HG02623 (cell line): ENCODE results near the gene ALDH4A1.
"Not testable (repeated sequence)": the region's sequence is repeated elsewhere in the genome, so short reads cannot be mapped to it uniquely, and the experiment has no call there.

Experiments
- ATAC-seq: cut with Tn5 transposase; IDR thresholded peaks from one replicate; pipeline ENCODE4 v1.9.1; 2021; ENCODE audit warnings: moderate library complexity; ENCODE audit not compliant: unreplicated experiment

ALDH4A1 gene

DNA sequence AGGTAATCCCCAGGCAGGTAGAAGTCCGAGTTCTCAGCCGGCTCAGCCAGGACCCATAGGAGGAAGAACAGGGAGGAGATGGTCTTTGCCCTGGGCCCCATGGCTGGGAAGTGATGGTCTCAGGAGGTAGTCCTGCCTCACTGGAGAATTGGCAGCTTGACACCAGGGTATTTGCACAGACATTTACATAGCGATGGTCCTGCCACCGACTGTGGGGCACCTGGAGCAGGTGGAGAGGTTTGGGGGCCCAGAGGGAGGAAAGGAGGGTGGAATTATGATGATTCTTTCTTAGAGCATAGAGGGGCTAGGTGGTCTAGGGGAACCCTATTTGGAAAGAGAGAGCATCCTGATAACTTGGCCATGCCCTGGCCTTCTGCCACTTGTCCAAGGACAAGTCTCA is 42.8 kb downstream of the ALDH4A1 start, which contains the start of gene TAS1R2:
TAS1R2 (minus strand) TSS at position 101 of the 400 bp plus-strand sequence; CDS start at position 101, 0 bp downstream.
- no peak for ATAC-seq

DNA sequence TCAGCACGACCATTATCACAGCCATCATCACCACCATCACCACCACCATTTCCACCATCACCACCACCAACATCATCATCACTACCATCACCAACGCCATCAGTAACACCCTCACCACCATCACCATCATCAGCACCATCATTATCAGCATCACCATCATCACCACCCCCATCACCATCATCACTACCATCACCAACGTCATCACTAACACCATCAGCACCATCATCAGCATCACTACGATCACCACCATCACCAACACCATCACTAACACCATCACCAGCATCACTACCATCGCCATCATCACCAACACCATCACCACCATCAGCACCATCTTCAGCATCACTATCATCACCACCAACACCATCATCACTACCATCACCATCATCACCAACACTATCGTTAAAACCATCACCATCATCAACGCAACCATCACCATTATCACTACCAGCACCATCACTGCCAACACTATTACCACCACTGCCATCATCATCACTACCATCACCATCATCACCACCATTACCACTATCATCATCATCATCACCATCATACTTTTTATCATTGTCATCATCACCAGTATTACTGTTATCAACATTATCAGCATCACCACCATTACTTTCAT is 44.2 kb downstream of the ALDH4A1 start:
- ATAC-seq = no peak

DNA sequence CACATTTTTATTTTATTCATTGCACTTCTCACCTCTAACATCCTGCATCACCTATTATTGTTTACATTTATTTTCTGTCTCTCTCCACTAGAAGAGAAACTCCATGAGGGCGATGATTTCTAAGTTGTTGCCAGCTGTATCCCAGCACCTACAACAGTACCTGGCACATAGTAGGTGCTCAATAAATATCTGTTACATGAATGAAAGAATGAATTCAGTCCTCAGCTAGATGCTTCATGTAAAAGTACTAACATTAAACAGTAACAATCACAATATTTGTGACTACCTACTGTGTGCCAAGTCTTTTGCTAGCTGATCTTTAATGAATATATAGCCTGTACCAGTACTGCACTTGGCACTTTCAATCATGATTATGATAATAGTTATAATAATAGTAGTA is 45.9 kb downstream of the ALDH4A1 start:
- ATAC-seq = no peak

GRCh38 chr1:18855573-18855972 is 46.8 kb downstream of the ALDH4A1 start:
- no peak for ATAC-seq

GRCh38 chr1:18854331-18855025 is 47.9 kb downstream of the ALDH4A1 start:
- no peak for ATAC-seq

DNA sequence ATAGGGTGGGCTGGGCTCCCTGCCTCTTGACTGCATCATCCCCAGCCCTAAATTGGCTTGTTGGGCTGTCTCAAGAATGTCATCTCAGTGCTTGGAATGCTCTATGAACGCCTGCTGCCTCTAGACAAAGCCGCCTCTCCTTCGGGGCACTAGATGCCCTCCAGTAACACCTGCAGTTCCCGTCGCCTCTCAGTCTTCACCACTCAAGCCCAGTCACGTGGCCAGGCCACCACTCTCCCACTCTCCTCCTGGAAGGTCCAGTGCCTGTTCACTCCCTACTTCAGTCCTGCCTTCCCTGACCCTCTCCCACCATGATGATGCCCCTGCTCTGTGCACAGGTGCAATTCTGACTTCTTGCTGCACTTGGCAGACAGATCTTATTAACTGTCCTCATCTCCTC is 49.9 kb downstream of the ALDH4A1 start:
- ATAC-seq = no peak

DNA sequence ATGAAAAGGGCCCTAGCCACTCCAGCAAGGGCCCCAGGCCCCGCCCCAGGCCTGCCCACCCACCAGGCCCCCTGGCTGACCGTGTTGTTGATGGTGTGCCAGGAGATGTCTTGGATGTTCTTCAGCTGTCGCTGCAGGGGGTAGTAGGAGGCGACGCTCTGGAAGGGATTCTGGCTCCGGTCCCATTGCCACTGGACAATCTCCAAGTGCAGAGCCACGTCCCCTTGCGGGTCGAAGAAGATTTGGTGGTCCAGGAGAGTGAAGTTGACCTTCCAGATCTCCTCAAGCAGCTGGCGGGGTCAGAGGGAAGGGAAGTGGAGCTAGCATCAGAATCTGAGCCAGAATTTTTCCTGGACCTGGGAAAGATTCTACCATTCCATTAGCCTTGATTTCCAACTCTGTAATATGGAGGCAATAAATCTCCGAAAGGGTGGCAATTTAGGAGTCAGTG is 53.1 kb downstream of the ALDH4A1 start:
- no peak for ATAC-seq

DNA sequence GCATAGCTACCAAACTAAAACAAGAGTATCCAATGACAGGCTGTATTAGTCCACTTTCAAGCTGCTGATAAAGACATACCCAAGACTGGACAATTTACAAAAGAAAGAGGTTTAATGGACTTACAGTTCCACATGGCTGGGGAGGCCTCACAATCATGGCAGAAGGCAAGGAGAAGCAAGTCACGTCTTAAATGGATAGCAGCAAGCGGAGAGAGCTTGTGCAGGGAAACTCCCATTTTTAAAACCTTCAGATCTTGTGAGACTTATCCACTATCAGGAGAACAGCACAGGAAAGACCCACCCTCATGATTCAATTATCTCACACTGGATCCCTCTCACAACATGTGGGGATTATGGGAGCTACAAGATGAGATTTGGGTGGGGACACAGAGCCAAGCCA is 54.6 kb downstream of the ALDH4A1 start:
- not testable (repeated sequence) for ATAC-seq

- no peak for ATAC-seq
Observed at GRCh38 chr1:18840145-18840544, 62.2 kb downstream of the ALDH4A1 start.

DNA sequence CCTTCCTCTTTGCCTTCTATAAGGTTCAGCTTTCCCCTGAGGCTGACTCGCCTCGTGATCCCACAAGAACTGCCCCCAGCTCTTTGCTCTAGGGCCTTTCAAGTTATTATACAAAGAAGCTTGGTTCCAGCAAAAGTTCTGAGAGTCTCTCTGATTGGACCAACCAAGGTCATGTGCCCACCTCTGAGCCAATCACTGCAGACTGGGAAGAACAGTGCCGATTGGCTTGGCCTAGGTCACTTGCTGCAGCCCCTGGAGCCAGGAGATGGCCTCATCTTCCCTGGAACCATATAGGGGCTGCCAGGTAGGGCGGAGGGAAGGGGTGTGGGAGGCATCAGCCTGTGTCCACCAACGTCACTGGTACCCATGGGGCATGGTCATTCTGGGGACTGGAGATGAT is 65.7 kb downstream of the ALDH4A1 start:
- ATAC-seq = no peak

GRCh38 chr1:18832319-18832718 is 70.0 kb downstream of the ALDH4A1 start:
- not testable (repeated sequence) for ATAC-seq

DNA sequence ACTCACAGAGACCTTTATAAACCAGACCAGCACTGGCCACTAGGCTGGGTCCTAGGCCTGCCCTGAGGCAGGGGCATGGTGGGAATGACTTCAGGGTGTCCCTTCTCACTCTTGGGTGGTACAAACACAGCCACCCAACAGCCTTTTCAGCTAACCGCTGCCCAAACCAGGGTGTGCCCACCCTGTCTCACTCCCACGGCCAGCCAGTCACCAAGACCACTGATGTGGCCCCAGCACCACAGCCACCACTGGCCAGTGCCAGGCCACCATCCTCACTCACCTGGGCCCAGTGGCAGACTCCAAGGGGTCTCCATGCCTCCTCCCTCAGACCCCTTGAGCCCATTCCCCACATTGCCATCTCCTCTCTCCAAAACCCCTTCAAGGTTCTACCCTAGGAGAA is 70.7 kb downstream of the ALDH4A1 start:
- ATAC-seq = no peak

- no peak for ATAC-seq
Observed at GRCh38 chr1:18830596-18830995, 71.8 kb downstream of the ALDH4A1 start.

- ATAC-seq = no peak
Observed at GRCh38 chr1:18829671-18830070, 72.7 kb downstream of the ALDH4A1 start.

DNA sequence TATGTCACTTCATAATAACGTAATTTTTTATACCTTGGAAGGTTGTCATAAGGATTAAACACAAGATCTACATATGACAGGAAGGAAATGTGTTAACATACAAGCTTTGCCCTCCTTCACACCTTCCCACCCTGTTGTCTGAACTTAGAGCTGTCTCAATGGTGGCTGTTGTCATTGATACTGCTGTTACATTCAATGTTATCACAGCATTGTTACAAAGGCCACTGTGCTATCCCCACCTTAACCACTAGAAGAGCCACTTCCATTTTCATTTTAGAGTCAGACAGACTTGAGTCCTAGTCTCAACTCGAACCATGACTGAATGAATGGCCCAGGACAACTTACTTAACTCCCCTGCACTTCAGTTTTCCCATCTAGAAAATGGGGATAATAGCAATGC is 74.1 kb downstream of the ALDH4A1 start:
- ATAC-seq = no peak

DNA sequence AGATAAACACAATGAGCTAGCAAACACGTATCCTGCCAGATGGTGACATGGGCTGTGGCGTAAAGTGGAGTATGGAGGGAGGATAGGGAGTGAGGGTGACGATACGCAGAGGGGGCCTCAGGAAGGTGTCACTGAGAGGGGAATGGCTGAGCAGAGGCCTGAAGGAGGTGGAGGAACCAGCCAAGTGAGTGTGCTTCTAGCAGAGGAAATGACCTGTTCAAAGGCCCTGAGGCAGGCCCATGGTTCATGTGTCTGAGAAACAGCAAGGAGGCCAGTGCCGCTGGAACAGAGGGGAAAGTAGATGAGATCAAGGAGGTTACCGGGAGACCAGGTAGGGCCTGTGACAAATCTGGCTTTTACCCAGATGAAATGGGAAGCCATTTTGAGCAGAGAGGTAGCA is 78.9 kb downstream of the ALDH4A1 start:
- ATAC-seq = no peak
